ENCODE measurements around the gene CTNND1. TPM values are rescaled to one million over a fixed set of nuclear protein-coding genes. Genes with fewer than 3 reads are reported as not detected.
"Not testable (repeated sequence)": the region's sequence is repeated elsewhere in the genome, so short reads cannot be mapped to it uniquely, and the experiment has no call there.

The CTNND1 gene
- total and polyA plus RNA-seq, 2 of the 8 experiments (the other 6 are each of a cell fraction or from before 2014, with no cell fraction given), result 91.9 to 164 TPM

GRCh38 chr11:57716726-57717125 is 44.9 kb upstream of the CTNND1 start:
- H3K18ac ChIP-seq (ENCODE audit: extremely low read depth, low read length); H3K23ac ChIP-seq (ENCODE audit: insufficient read length); H3K4me3 ChIP-seq (ENCODE audit: extremely low read depth in 1 of 4, insufficient read depth in 2 of 4, low read depth in 3 of 4, low read length in 4 of 4); H3K14ac ChIP-seq (ENCODE audit: insufficient read length); H3K56ac ChIP-seq (replicated peaks; ENCODE audit: insufficient read length, low read depth, low read length); H2BK15ac ChIP-seq (ENCODE audit: low read length); H3K9me3 ChIP-seq (ENCODE audit: insufficient read depth in 2 of 2, low read depth in 1 of 2, low read length in 1 of 2); H3K27me3 ChIP-seq (replicated peaks in 1 of 4; ENCODE audit: control insufficient read depth in 3 of 4, extremely low read depth in 1 of 4, insufficient read depth in 3 of 4, low read length in 3 of 4); H4K8ac ChIP-seq (ENCODE audit: extremely low read depth, insufficient read depth, low read length); H3K23me2 ChIP-seq (ENCODE audit: low read depth, low read length); H3K4ac ChIP-seq (replicated peaks; ENCODE audit: insufficient read length, low read depth, low read length); FAIRE-seq; H4K91ac ChIP-seq (replicated peaks; ENCODE audit: insufficient read length, low read length); H4K20me1 ChIP-seq (replicated peaks in 1 of 2; ENCODE audit: control insufficient read depth in 1 of 2, insufficient read depth in 2 of 2, low read length in 2 of 2); POLR2A ChIA-PET (ENCODE audit: partially characterized antibody); H3K79me1 ChIP-seq (ENCODE audit: low read depth, low read length); H2BK12ac ChIP-seq (ENCODE audit: low read depth, low read length); H2BK120ac ChIP-seq (replicated peaks; ENCODE audit: low read depth, low read length); H2AK5ac ChIP-seq (ENCODE audit: low read depth, low read length); DNase-seq (ENCODE audit: low read depth in 1 of 2, low spot score in 2 of 2); H3K9ac ChIP-seq (replicated peaks in 1 of 4; ENCODE audit: extremely low read depth in 1 of 4, low read depth in 3 of 4, low read length in 3 of 4); H2BK5ac ChIP-seq (ENCODE audit: low read depth, low read length); H3K27ac ChIP-seq (ENCODE audit: low read depth, low read length); H3K4me2 ChIP-seq (ENCODE audit: insufficient read depth in 1 of 2, low read depth in 2 of 2, low read length in 2 of 2); H3K4me1 ChIP-seq (replicated peaks in 1 of 4; ENCODE audit: control insufficient read depth in 3 of 4, insufficient read depth in 4 of 4, low read length in 3 of 4); H2BK20ac ChIP-seq (ENCODE audit: low read length); H2AFZ ChIP-seq (ENCODE audit: low read length); H4K5ac ChIP-seq (ENCODE audit: insufficient read length, low read depth, low read length); CTCF ChIA-PET (ENCODE audit: partially characterized antibody): not testable (repeated sequence)
- 100% methylated on average over 6 of the region's 34 CpGs; no CpG with 5 or more reads in 1 of the 2 experiments for WGBS, 2 experiments (ENCODE audit: extremely low coverage in 1 of 2, insufficient coverage in 1 of 2, insufficient read length in 1 of 2, insufficient replicate concordance in 2 of 2, low coverage in 1 of 2, low lambda C conversion rate in 2 of 2, missing lambda C conversion rate in 1 of 2)
- Histone ChIP-seq H3K79me2 (ENCODE audit: control insufficient read depth in 1 of 2, insufficient read depth in 2 of 2, low read length in 2 of 2) (peaks cover 26 to 59% of the 10 kb centered on the region in 2 experiments), H3K36me3 (ENCODE audit: control insufficient read depth in 2 of 4, insufficient read depth in 4 of 4, low read length in 3 of 4) (peaks cover 0 to 20% (median 9%) of the 10 kb centered on the region in 4 experiments; a peak in 4 of 8 replicates)
